H9 (cell line): ENCODE results near the gene GAS6. TPM values are rescaled to one million over a fixed set of nuclear protein-coding genes. Genes with fewer than 3 reads are reported as not detected.

Source experiments
- DNase-seq: peaks from one replicate; pipeline ENCODE4 v3.0.0-alpha.2; 2017
- H2AFZ ChIP-seq: one replicate; pipeline ENCODE4 v1.6.1; 2013; ENCODE audit warnings: mild to moderate bottlenecking, low read length, control low read depth, moderate library complexity
- H2AK5ac ChIP-seq: 2 replicates; pipeline ENCODE4 v1.6.1; 2013; ENCODE audit warnings: low read length, control low read depth, mixed read lengths; ENCODE audit not compliant: insufficient read length
- H2BK120ac ChIP-seq: one replicate; pipeline ENCODE4 v1.6.1; 2013; ENCODE audit warnings: low read depth, mild to moderate bottlenecking, low read length, control low read depth, inconsistent platforms; ENCODE audit not compliant: poor library complexity, severe bottlenecking
- H2BK12ac ChIP-seq: 2 replicates; pipeline ENCODE4 v1.6.1; 2013; ENCODE audit warnings: low read length, control low read depth, mixed read lengths, low read depth; ENCODE audit not compliant: insufficient read length
- H2BK15ac ChIP-seq: 2 replicates; pipeline ENCODE4 v1.6.1; 2013; ENCODE audit warnings: low read depth, low read length, control low read depth
- H2BK20ac ChIP-seq: one replicate; pipeline ENCODE4 v1.6.1; 2013; ENCODE audit warnings: low read depth, mild to moderate bottlenecking, low read length, control low read depth, inconsistent platforms; ENCODE audit not compliant: poor library complexity, severe bottlenecking
- H2BK5ac ChIP-seq: 2 replicates; pipeline ENCODE4 v1.6.1; 2013; ENCODE audit warnings: low read length, control low read depth, mixed read lengths; ENCODE audit not compliant: insufficient read length
- H3K14ac ChIP-seq: 2 replicates; pipeline ENCODE4 v1.6.1; 2013; ENCODE audit warnings: low read length, control low read depth; ENCODE audit not compliant: insufficient read depth
- H3K18ac ChIP-seq: 2 replicates; pipeline ENCODE4 v1.6.1; 2013; ENCODE audit warnings: low read depth, mild to moderate bottlenecking, mixed read lengths, low read length, control low read depth; ENCODE audit not compliant: insufficient read length
- H3K23ac ChIP-seq: 2 replicates; pipeline ENCODE4 v1.6.1; 2013; ENCODE audit warnings: low read length, control low read depth, mixed read lengths, low read depth; ENCODE audit not compliant: insufficient read length
- H3K23me2 ChIP-seq: 2 replicates; pipeline ENCODE4 v1.6.1; 2013; ENCODE audit warnings: low read depth, mild to moderate bottlenecking, mixed read lengths, low read length, control low read depth; ENCODE audit not compliant: insufficient read length, poor library complexity, severe bottlenecking
- H3K27ac ChIP-seq: 2 replicates; pipeline ENCODE4 v1.5.1; 2013; ENCODE audit warnings: low read length, control low read depth, mixed read lengths, low read depth; ENCODE audit not compliant: insufficient read length
- H3K27me3 ChIP-seq: 2 replicates; pipeline ENCODE4 v1.6.1; 2013; ENCODE audit warnings: low read length, control low read depth, inconsistent platforms; ENCODE audit not compliant: insufficient read depth
- H3K4ac ChIP-seq: 2 replicates; pipeline ENCODE4 v1.6.1; 2013; ENCODE audit warnings: low read depth, mild to moderate bottlenecking, control low read depth, inconsistent platforms, low read length, moderate library complexity
- H3K4me1 ChIP-seq: 2 replicates; pipeline ENCODE4 v1.6.1; 2013; ENCODE audit warnings: low read length, control low read depth, inconsistent platforms; ENCODE audit not compliant: insufficient read depth
- H3K4me2 ChIP-seq: 2 replicates; pipeline ENCODE4 v1.6.1; 2013; ENCODE audit warnings: low read length, control low read depth, mixed read lengths; ENCODE audit not compliant: insufficient read length, insufficient read depth
- H3K56ac ChIP-seq: 2 replicates; pipeline ENCODE4 v1.6.1; 2013; ENCODE audit warnings: low read depth, mild to moderate bottlenecking, mixed read lengths, low read length, control low read depth; ENCODE audit not compliant: insufficient read length
- H3K79me1 ChIP-seq: 2 replicates; pipeline ENCODE4 v1.6.1; 2013; ENCODE audit warnings: low read depth, mild to moderate bottlenecking, moderate library complexity, low read length, control low read depth, inconsistent platforms; ENCODE audit not compliant: insufficient read depth, poor library complexity, severe bottlenecking
- H3K79me2 ChIP-seq: 2 replicates; pipeline ENCODE4 v1.6.1; 2013; ENCODE audit warnings: low read length, control low read depth, inconsistent platforms; ENCODE audit not compliant: insufficient read depth
- H3K9ac ChIP-seq: 2 replicates; pipeline ENCODE4 v1.6.1; 2013; ENCODE audit warnings: low read length, control low read depth, mixed read lengths; ENCODE audit not compliant: insufficient read length; ENCODE audit errors: extremely low read depth
- H3K9me3 ChIP-seq: one replicate; pipeline ENCODE4 v1.6.1; 2013; ENCODE audit warnings: low read depth, low read length, inconsistent platforms; ENCODE audit not compliant: control insufficient read depth
- H3T11ph ChIP-seq: one replicate; pipeline ENCODE4 v1.6.1; 2013; ENCODE audit warnings: mild to moderate bottlenecking, low read length, control low read depth, inconsistent platforms
- H4K20me1 ChIP-seq: one replicate; pipeline ENCODE4 v1.6.1; 2013; ENCODE audit not compliant: control insufficient read depth, insufficient read length, insufficient read depth
- H4K5ac ChIP-seq: 2 replicates; pipeline ENCODE4 v1.6.1; 2013; ENCODE audit warnings: low read depth, mild to moderate bottlenecking, mixed read lengths, low read length, control low read depth; ENCODE audit not compliant: insufficient read length
- H4K8ac ChIP-seq: replicated peaks from 2 replicates; pipeline ENCODE4 v1.6.1; 2013; ENCODE audit warnings: low read length, control low read depth, mixed read lengths, low read depth; ENCODE audit not compliant: insufficient read length
- H4K91ac ChIP-seq: 2 replicates; pipeline ENCODE4 v1.6.1; 2013; ENCODE audit warnings: low read depth, mild to moderate bottlenecking, moderate library complexity, mixed read lengths, low read length, control low read depth; ENCODE audit not compliant: insufficient read length
- H3K27ac Mint-ChIP-seq, 3 experiments: 2 replicates in 2 of 3; 3 replicates in 1 of 3; pipeline ENCODE4 v1.8.0; 2020 to 2021; ENCODE audit warnings: mixed read lengths in 3 of 3, mild to moderate bottlenecking in 1 of 3, moderate library complexity in 1 of 3
- H3K27me3 Mint-ChIP-seq: 2 replicates; pipeline ENCODE4 v1.8.0; 2021; ENCODE audit warnings: low read depth, mild to moderate bottlenecking, moderate library complexity, mixed read lengths
- H3K36me3 Mint-ChIP-seq, 3 experiments: 2 replicates in 2 of 3; 3 replicates in 1 of 3; pipeline ENCODE4 v1.8.0; 2020 to 2021; ENCODE audit warnings: low read depth in 3 of 3, mixed read lengths in 3 of 3; ENCODE audit not compliant: insufficient read depth in 1 of 3
- H3K4me1 Mint-ChIP-seq, 2 experiments: 2 replicates each; pipeline ENCODE4 v1.8.0; 2020; ENCODE audit warnings: mixed read lengths in 2 of 2
- H3K4me3 Mint-ChIP-seq, 2 experiments: 2 replicates in 1 of 2; 3 replicates in 1 of 2; pipeline ENCODE4 v1.8.0; 2020 to 2021; ENCODE audit warnings: mild to moderate bottlenecking in 2 of 2, mixed read lengths in 2 of 2, moderate library complexity in 1 of 2
- H3K9me3 Mint-ChIP-seq, 2 experiments: 2 replicates in 1 of 2; 3 replicates in 1 of 2; pipeline ENCODE4 v1.8.0; 2020; ENCODE audit warnings: mild to moderate bottlenecking in 2 of 2, mixed read lengths in 2 of 2, moderate library complexity in 1 of 2
- CTCF ChIP-seq: fragments of 200-600 bp; sonication (generic); conservative IDR thresholded peaks from 3 replicates; pipeline ENCODE4 v1.8.0; 2021; ENCODE audit warnings: antibody characterized with exemption, mild to moderate bottlenecking
- WGBS: extraction: QIAGEN DNeasy Blood & Tissue Kit; methylation state at CpG from one replicate; pipeline ENCODE4 v1.1.7; 2013; ENCODE audit warnings: missing lambda C conversion rate, low lambda C conversion rate, mixed read lengths; ENCODE audit not compliant: insufficient read length; ENCODE audit errors: extremely low coverage; 5-methylcytosine and 5-hydroxymethylcytosine counted together
- total RNA-seq: library from RNA; stranded (reverse); gene quantifications from 2 replicates; pipeline ENCODE4 v1.2.1, GENCODE V29; 2021

The GAS6 gene
- total RNA-seq, 1 experiment from 2014 or later, result 20.5 TPM

- Histone ChIP-seq H4K20me1 (no peaks in the 10 kb centered on the region), H4K91ac (no peak overlapping the region), H3K23me2 (no peaks in the 10 kb centered on the region), H2BK12ac (no peak overlapping the region), H3K4me1 (no peaks in the 10 kb centered on the region), H3K79me2 (no peaks in the 10 kb centered on the region), H3K27me3 (no peaks in the 10 kb centered on the region), H3K9ac (no peak overlapping the region), H3K14ac (no peak overlapping the region), H4K8ac (no peak overlapping the region), H2BK15ac (no peak overlapping the region), H4K5ac (no peak overlapping the region), H3K4me2 (no peak overlapping the region), H3K56ac (no peak overlapping the region), H2BK20ac (no peak overlapping the region), H2AFZ (no peak overlapping the region), H3K18ac (no peak overlapping the region), H2AK5ac (no peak overlapping the region), H3K4ac (no peak overlapping the region), H2BK120ac (no peak overlapping the region), H3K9me3 (no peaks in the 10 kb centered on the region), H3T11ph (no peak overlapping the region), H3K23ac (no peak overlapping the region), H3K79me1 (no peaks in the 10 kb centered on the region), H3K27ac (no peak overlapping the region), H2BK5ac (no peak overlapping the region)
- Mint-ChIP-seq H3K4me1 (peaks cover 3 to 8% of the 10 kb centered on the region in 2 experiments; a peak in 3 of 4 replicates), H3K9me3 (peaks cover under 1 to 2% of the 10 kb centered on the region in 2 experiments; a peak in 2 of 5 replicates), H3K36me3 (peaks cover 0 to 2% (median 1%) of the 10 kb centered on the region in 3 experiments; a peak in 3 of 7 replicates), H3K4me3 (no peak overlapping the region; a peak in 1 of 5 replicates), H3K27ac (peak overlapping the region in 1 of 3 experiments; percentile 69; a peak in 2 of 7 replicates), H3K27me3 (no peaks in the 10 kb centered on the region)
- TF ChIP-seq CTCF, result no peak
- WGBS, result no CpG with 5 or more reads among the region's 42 CpGs
- DNase-seq, result no peak
Observed at GRCh38 chr13:113815151-113816058, 48.5 kb downstream of the GAS6 start.
